Spleen (tissue), 7 donors: Measurements from ENCODE around the gene EGFR.

ENCODE experiments used
- CTCF ChIP-seq, 11 experiments: fragments of 200-600 bp in 7 of 11; fragments of 450-650 bp in 4 of 11; sonication (generic) in 4 of 11; IDR thresholded peaks in 8 of 11; conservative IDR thresholded peaks in 3 of 11; 1 replicate in 7 of 11; 2 replicates in 4 of 11; pipeline versions ENCODE4 v1.4.0 to v1.8.0; 2016 to 2021; ENCODE audit warnings: antibody characterized with exemption in 11 of 11, inconsistent platforms in 4 of 11, mild to moderate bottlenecking in 1 of 11
- POLR2AphosphoS5 ChIP-seq, 3 donors: sonication (generic); formaldehyde crosslinking; IDR thresholded peaks; one replicate each; pipeline ENCODE4 v1.5.1; 2017; ENCODE audit warnings: antibody characterized with exemption in 3 of 3
- donor health status: DM: no; HTN: no; CAD: no; lungs with moderate emphysema.
- donor health status: DM: no; HTN: no; CAD: no.
- donor health status: DM: no; HTN: no; CAD: no.

DNA sequence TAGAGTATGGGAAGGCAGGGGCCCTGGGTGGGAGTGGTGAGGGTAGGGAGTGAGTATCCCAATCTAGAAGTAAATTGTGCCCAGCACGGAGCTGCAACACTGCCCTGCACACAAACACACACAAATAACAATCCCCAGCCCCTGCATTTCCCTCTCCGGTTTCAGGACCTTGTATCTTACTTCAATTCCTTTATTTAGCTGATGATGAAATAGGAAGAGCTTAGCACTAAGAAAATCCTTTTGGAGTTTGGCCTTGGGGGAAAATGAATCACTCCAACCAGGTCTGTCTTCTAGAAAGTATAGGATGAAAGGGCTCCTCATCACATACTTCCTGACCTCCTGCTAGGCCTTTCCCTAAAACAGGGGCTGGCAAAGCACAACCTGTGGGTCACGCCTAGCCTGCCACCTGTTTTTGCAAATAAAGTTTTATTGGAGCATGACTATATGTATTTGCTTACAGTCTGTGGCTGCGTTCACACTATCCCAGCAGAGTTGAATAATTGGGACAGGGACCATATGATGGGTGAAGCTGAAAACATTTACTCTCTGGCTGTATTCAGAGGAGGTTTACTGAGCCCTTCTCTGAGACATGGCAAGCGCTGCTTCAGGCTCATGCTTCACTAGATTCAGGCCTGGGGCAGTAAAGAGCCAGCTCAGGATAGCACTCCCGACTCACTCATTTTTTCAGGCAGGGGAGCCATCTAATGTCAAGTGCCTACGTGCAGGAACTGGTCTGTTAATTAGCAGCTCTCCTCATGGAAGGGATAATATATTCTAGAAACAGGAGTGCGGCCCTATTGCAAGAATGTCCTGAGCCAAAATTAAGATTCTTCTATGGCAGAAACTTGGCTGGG, 111.0 kb downstream of the EGFR start:
- TF ChIP-seq POLR2AphosphoS5 (IDR thresholded peaks at IDR 0.05) (no peak), CTCF (IDR thresholded peaks at IDR 0.05 in 8 of 11, conservative IDR thresholded peaks at IDR 0.05 in 3 of 11) (no peak)
